ENCODE results near the gene PPP4R2. TPM values are rescaled to one million over a fixed set of nuclear protein-coding genes. Genes with fewer than 3 reads are reported as not detected.
"Not testable (repeated sequence)": the region's sequence is repeated elsewhere in the genome, so short reads cannot be mapped to it uniquely, and the experiment has no call there.

PPP4R2 gene
- total RNA-seq, 8 experiments from 2014 or later = 39.7 to 74.6 (median 48.5) TPM

DNA sequence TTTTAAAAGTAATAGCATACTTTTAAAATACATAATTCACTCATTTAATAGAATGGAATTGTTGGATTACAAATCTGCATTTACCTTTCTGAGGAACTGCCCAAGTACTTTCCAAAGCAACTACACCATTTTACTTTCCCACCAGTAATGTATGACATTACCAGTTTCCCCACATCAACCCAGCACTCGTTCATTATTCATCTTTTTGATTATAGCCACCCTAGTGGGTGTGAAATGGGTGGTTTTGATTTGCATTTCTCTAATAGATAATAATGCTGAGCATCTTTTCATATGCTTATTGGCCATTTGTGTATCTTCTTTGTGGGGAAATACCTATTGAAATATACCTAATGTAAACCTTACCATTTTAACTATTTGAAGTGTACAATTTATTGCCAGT lies 46.8 kb downstream of the PPP4R2 start:
- Histone ChIP-seq H3K4me1 (replicated peaks in 1 of 2) (peaks cover 8 to 21% of the 10 kb centered on the region in 2 donors), H3K27ac (no peak overlapping the region), H3K4me3 (no peak overlapping the region)
- in situ Hi-C loops (cut with MboI; ENCODE audit: low pct_unique_long_range_greater_than_20kb in 2 of 9, low sequenced_read_pairs in 9 of 9, unreplicated experiment in 9 of 9) = no loop called here
- WGBS, 10 experiments = 20 to 100% (median 75%) methylated on average over 1 of the region's 1 CpG; no CpG with 5 or more reads in 6 of the 10 experiments
- ATAC-seq (replicated peaks in 6 of 8) = no peak

DNA sequence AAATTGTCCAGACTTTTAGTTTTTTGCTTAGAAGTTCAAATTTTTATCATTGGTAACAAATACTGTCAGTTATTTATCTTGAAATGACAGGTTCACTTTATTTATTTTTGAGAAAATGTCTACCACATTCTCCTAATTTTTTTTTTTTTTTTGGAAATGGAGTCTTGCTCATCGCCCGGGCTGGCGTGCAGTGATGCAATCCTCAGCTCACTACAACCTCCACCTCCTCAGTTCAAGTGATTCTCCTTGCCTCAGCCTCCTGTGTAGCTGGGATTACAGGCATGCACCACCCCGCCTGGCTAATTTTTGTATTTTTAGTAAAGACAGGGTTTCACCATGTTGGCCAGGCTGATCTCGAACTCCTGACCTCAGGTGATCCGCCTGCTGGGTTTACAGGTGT lies 48.8 kb downstream of the PPP4R2 start:
- no peak overlapping the region for H3K4me3 ChIP-seq
- in situ Hi-C loops (cut with MboI; ENCODE audit: low pct_unique_long_range_greater_than_20kb in 2 of 9, low sequenced_read_pairs in 9 of 9, unreplicated experiment in 9 of 9) = no loop called here
- 40 to 100% (median 93%) methylated on average over 1 to 6 of the region's 6 CpGs for WGBS, 10 experiments
- peaks cover 8 to 21% of the 10 kb centered on the region in 2 donors for H3K4me1 ChIP-seq (replicated peaks in 1 of 2)
- no peak overlapping the region for H3K27ac ChIP-seq
- ATAC-seq (replicated peaks in 6 of 8) = no peak

DNA sequence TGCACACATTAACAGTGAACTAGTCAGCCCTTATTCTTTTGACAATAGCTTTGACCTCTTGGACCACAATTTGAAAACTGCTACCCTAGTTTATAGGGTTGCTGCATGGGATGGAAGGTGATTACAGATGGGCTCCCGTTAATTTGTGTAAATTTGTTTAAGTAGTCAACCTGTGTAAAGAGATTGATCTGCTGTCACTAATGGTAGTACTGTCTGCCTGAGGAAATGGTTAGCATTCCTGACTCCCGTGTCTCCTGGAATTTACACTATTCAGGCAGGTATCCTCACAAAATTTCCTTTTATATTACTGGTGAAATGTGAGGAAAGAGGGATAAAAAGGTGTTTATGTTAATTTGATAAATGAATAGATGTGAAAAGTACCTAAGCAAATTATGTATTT lies 49.6 kb downstream of the PPP4R2 start:
- Histone ChIP-seq H3K27ac (no peak overlapping the region), H3K4me1 (replicated peaks in 1 of 2) (peaks cover 8 to 16% of the 10 kb centered on the region in 2 donors), H3K4me3 (no peak overlapping the region)
- in situ Hi-C loops (cut with MboI; ENCODE audit: low pct_unique_long_range_greater_than_20kb in 2 of 9, low sequenced_read_pairs in 9 of 9, unreplicated experiment in 9 of 9) = no loop called here
- ATAC-seq (replicated peaks in 6 of 8) = no peak
- 43 to 100% (median 67%) methylated on average over 1 to 2 of the region's 2 CpGs; no CpG with 5 or more reads in 1 of the 10 experiments for WGBS, 10 experiments

DNA sequence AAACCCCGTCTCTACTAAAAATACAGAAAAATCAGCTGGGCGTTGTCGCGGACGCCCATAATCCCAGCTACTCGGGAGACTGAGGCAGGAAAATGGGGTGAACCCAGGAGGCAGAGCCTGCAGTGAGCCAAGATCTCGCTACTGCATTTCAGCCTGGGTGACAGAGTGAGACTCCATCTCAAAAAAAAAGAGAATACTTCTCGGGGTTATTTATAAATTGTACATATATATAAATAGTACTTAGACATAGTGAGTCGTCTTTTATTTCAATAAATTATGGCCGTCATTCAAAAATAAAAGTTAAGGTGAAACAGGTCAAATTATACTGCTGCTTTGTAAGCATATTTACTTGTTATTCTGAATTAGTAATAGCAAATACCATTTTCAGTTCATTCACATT lies 52.7 kb downstream of the PPP4R2 start:
- no peak for ATAC-seq (replicated peaks in 6 of 8)
- Histone ChIP-seq H3K27ac (no peak overlapping the region), H3K4me1 (replicated peaks in 1 of 2) (peaks cover 4 to 8% of the 10 kb centered on the region in 2 donors), H3K4me3 (no peak overlapping the region)
- in situ Hi-C loops (cut with MboI; ENCODE audit: low pct_unique_long_range_greater_than_20kb in 2 of 9, low sequenced_read_pairs in 9 of 9, unreplicated experiment in 9 of 9) = no loop called here
- 64 to 100% (median 92%) methylated on average over 2 to 8 of the region's 10 CpGs for WGBS, 10 experiments

GRCh38 chr3:73052857-73053256 lies 56.2 kb downstream of the PPP4R2 start:
- peak in 1 of 8 experiments; percentile 57 for ATAC-seq (replicated peaks in 6 of 8)
- Histone ChIP-seq H3K4me3 (no peak overlapping the region), H3K27ac (no peak overlapping the region), H3K4me1 (replicated peaks in 1 of 2) (no peaks in the 10 kb centered on the region)
- WGBS, 10 experiments = 38 to 100% (median 63%) methylated on average over 1 to 2 of the region's 2 CpGs; no CpG with 5 or more reads in 1 of the 10 experiments
- in situ Hi-C loops (cut with MboI; ENCODE audit: low pct_unique_long_range_greater_than_20kb in 2 of 9, low sequenced_read_pairs in 9 of 9, unreplicated experiment in 9 of 9) = loop anchor here in 2 of 9 experiments (25.0 kb wide), 2 partner anchors 191 to 1341 kb away; no protein-coding TSS in a partner anchor

GRCh38 chr3:73055583-73055982 lies 59.0 kb downstream of the PPP4R2 start:
- WGBS, 10 experiments = 0 to 100% (median 74%) methylated on average over 1 to 8 of the region's 8 CpGs
- Histone ChIP-seq H3K27ac (no peak overlapping the region), H3K4me3 (no peak overlapping the region), H3K4me1 (replicated peaks in 1 of 2) (no peaks in the 10 kb centered on the region)
- in situ Hi-C loops (cut with MboI; ENCODE audit: low pct_unique_long_range_greater_than_20kb in 2 of 9, low sequenced_read_pairs in 9 of 9, unreplicated experiment in 9 of 9) = loop anchor here in 2 of 9 experiments (25.0 kb wide), 2 partner anchors 193 to 1343 kb away; no protein-coding TSS in a partner anchor
- no peak for ATAC-seq (replicated peaks in 6 of 8)

DNA sequence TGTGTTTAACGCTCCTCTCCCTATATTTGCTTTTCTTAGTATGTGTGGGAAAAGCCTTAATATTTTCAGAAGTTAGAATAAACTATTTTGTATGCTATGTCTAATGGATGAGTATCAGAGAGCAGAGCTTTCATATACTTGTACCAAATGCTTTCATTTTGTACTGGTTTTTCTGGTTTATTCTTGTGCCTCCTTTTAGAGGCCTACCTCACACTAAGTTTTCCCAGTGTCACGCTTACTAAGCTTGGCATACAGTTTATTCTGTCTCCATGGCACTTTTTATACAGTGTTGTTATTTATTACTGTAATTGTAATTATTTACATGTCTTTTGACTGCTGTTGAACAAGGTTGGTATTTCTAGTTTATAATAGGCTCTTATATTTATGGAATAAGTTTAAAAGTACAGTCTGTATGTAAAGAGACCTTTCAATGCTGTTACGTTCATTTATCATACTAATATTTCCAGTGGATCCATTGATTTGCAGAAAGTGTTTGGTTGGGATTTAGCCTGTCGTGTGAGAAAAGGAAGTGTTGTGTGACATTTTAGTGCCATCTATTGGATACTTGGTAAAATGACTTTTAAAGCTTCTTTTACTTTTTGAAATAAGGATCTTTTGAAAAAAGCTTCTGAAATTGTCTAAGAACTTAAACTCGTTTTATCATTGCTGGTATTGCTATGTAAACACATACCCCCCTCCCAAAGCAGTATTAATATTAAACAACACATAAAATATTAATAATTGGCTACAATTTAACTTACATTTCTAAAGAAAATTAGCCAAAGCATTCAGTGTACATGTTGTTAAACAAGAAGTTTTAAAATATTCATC lies 59.6 kb downstream of the PPP4R2 start:
- ATAC-seq (replicated peaks in 6 of 8) = peak in 3 of 8 experiments; percentile 12 to 33 (median 20)
- Histone ChIP-seq H3K4me1 (replicated peaks in 1 of 2) (no peaks in the 10 kb centered on the region), H3K27ac (no peak overlapping the region), H3K4me3 (no peak overlapping the region)
- in situ Hi-C loops (cut with MboI; ENCODE audit: low pct_unique_long_range_greater_than_20kb in 2 of 9, low sequenced_read_pairs in 9 of 9, unreplicated experiment in 9 of 9) = loop anchor here in 2 of 9 experiments (25.0 kb wide), 2 partner anchors 194 to 1344 kb away; no protein-coding TSS in a partner anchor
- 0 to 71% (median 42%) methylated on average over 1 to 5 of the region's 5 CpGs for WGBS, 10 experiments

- no peak overlapping the region for H3K4me3 ChIP-seq
- no peak for ATAC-seq (replicated peaks in 6 of 8)
- H3K4me1 ChIP-seq (replicated peaks in 1 of 2) = no peaks in the 10 kb centered on the region
- H3K27ac ChIP-seq = no peak overlapping the region
- in situ Hi-C loops (cut with MboI; ENCODE audit: low pct_unique_long_range_greater_than_20kb in 2 of 9, low sequenced_read_pairs in 9 of 9, unreplicated experiment in 9 of 9) = loop anchor here in 2 of 9 experiments (25.0 kb wide), 2 partner anchors 194 to 1344 kb away; no protein-coding TSS in a partner anchor
Measured at GRCh38 chr3:73056845-73057150, 60.2 kb downstream of the PPP4R2 start.

DNA sequence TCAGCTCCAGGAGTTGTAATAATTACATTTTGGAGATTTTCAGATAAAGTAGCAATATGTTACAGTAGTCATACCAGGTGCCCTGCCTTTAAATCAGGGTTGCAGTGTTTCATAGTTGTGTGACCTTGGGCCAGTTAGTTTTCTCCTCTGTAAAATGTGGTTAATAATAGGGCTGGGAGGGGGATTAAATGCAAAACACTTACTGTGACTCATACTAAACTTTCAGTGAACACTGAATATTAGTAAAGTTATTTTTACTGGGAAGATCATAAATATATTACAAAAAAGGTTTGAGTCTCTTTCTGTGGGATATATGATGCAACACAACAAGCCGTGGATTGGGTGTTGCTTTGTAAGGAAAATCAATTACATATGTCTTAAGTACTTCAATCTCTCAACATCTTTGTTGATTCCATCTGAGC lies 63.7 kb downstream of the PPP4R2 start:
- no peak overlapping the region for H3K27ac ChIP-seq
- in situ Hi-C loops (cut with MboI; ENCODE audit: low pct_unique_long_range_greater_than_20kb in 2 of 9, low sequenced_read_pairs in 9 of 9, unreplicated experiment in 9 of 9) = loop anchor here in 2 of 9 experiments (25.0 kb wide), 2 partner anchors 198 to 1348 kb away; no protein-coding TSS in a partner anchor

GRCh38 chr3:73061416-73061815 lies 64.8 kb downstream of the PPP4R2 start, which contains the start of gene EBLN2:
EBLN2 (plus strand) TSS chr3:73061659; CDS start chr3:73062082, 423 bp downstream.
- 80 to 100% (median 100%) methylated on average over 1 to 2 of the region's 2 CpGs; no CpG with 5 or more reads in 7 of the 10 experiments for WGBS, 10 experiments

More for the DNA sequence above, 63.7 kb downstream of the PPP4R2 start:
- Histone ChIP-seq H3K4me3 (no peak overlapping the region), H3K4me1 (replicated peaks in 1 of 2) (no peaks in the 10 kb centered on the region)
- WGBS, 10 experiments = 0 to 100% (median 80%) methylated on average over 1 of the region's 1 CpG; no CpG with 5 or more reads in 3 of the 10 experiments
- peak in 3 of 8 experiments; percentile 75 to 78 (median 77) for ATAC-seq (replicated peaks in 6 of 8)

DNA sequence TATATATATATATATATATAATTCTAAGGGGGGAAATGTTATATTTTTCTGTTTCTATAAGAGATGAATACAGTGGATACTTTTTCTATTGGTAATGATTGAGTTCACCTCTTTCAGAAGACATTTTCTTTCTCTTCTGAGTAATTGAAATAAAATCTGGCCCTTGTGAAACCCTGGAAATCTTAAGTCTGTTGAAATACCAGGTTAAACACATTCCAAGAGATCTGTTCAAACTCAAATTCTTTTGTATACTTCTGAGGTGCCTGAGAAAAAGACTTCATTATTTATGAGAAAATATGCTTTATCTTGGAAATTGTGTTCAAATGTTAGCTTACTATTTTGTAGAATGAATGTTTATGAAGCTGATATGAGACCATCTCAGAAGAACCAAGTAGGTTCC lies 69.6 kb downstream of the PPP4R2 start:
- H3K4me1 ChIP-seq (replicated peaks in 1 of 2); H3K27ac ChIP-seq; ATAC-seq (replicated peaks in 6 of 8); H3K4me3 ChIP-seq: not testable (repeated sequence)
- in situ Hi-C loops (cut with MboI; ENCODE audit: low pct_unique_long_range_greater_than_20kb in 2 of 9, low sequenced_read_pairs in 9 of 9, unreplicated experiment in 9 of 9) = loop anchor here in 2 of 9 experiments (25.0 kb wide), 2 partner anchors 204 to 1354 kb away; no protein-coding TSS in a partner anchor

More at GRCh38 chr3:73061416-73061815, 64.8 kb downstream of the PPP4R2 start, which contains the start of gene EBLN2:
- ATAC-seq (replicated peaks in 6 of 8) = no peak
- Histone ChIP-seq H3K27ac (no peak within 1 kb of the TSS), H3K4me3 (no peak within 1 kb of the TSS), H3K4me1 (replicated peaks in 1 of 2) (no peaks in the 10 kb centered on the region)
- in situ Hi-C loops (cut with MboI; ENCODE audit: low pct_unique_long_range_greater_than_20kb in 2 of 9, low sequenced_read_pairs in 9 of 9, unreplicated experiment in 9 of 9) = loop anchor here in 2 of 9 experiments (25.0 kb wide), 2 partner anchors 199 to 1349 kb away; no protein-coding TSS in a partner anchor

DNA sequence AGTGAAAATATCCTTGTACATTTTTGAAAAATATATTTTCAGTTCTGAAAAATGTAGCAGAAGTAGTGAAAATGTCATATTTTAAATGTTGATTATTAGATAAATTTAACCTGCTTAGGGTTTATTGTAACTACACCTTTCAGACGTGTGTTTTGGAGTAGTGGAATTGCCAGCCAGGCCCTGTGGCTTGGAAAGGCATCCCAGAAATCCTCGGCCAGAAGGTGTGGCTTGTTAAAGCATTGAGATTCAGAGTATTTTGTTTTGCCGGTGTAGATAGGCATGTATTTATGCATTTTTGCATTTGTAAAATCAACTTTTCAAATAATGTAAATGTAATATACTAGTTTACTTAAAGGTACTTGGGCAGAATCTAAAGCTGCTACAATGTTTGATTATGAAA lies 71.8 kb downstream of the PPP4R2 start:
- in situ Hi-C loops (cut with MboI; ENCODE audit: low pct_unique_long_range_greater_than_20kb in 2 of 9, low sequenced_read_pairs in 9 of 9, unreplicated experiment in 9 of 9) = loop anchor here in 2 of 9 experiments (25.0 kb wide), 2 partner anchors 206 to 1356 kb away; no protein-coding TSS in a partner anchor
- ATAC-seq (replicated peaks in 6 of 8) = peak in 1 of 8 experiments; percentile 48
- WGBS, 10 experiments = 0 to 100% (median 50%) methylated on average over 1 to 3 of the region's 3 CpGs; no CpG with 5 or more reads in 1 of the 10 experiments
- Histone ChIP-seq H3K4me1 (replicated peaks in 1 of 2) (no peaks in the 10 kb centered on the region), H3K27ac (no peak overlapping the region), H3K4me3 (no peak overlapping the region)

DNA sequence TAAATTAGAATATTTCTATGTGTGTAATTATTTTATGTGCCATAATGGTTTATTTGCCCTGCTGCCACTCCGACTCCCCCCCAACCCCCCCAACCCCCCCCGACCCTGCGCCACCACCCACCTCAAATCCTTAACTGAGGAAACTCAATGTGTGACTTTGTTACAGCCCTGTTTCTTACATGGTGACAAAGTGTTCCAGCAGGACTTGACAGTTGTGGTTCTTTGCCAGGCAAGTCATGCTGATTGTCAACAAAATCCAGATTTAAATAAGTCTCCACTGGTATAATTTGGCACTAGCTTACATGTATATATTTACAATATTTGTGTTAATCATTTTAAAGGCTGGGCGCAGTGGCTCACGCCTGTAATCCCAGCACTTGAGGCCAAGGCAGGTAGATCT lies 72.6 kb downstream of the PPP4R2 start:
- WGBS, 10 experiments = 42 to 100% (median 80%) methylated on average over 1 to 5 of the region's 5 CpGs; no CpG with 5 or more reads in 5 of the 10 experiments
- in situ Hi-C loops (cut with MboI; ENCODE audit: low pct_unique_long_range_greater_than_20kb in 2 of 9, low sequenced_read_pairs in 9 of 9, unreplicated experiment in 9 of 9) = loop anchor here in 2 of 9 experiments (25.0 kb wide), 2 partner anchors 207 to 1357 kb away; no protein-coding TSS in a partner anchor
- ATAC-seq (replicated peaks in 6 of 8) = no peak
- Histone ChIP-seq H3K4me3 (no peak overlapping the region), H3K27ac (no peak overlapping the region), H3K4me1 (replicated peaks in 1 of 2) (no peaks in the 10 kb centered on the region)
